M059J (cell line): ENCODE results near the gene FASTKD1. TPM values are rescaled to one million over a fixed set of nuclear protein-coding genes. Genes with fewer than 3 reads are reported as not detected.
A peak's percentile ranks its signal among the peaks of the same experiment; 100 is the strongest.
"Not testable (repeated sequence)": the region's sequence is repeated elsewhere in the genome, so short reads cannot be mapped to it uniquely, and the experiment has no call there.

Source experiments
- DNase-seq: peaks from one replicate; pipeline ENCODE4 v3.0.0-alpha.2; 2012; ENCODE audit warnings: low read depth
- total RNA-seq: library from RNA; depleted of rRNA; stranded (reverse); fragments of >200 nt; shearing (Covaris generic); gene quantifications from 2 replicates; pipeline ENCODE4 v1.2.3, GENCODE V29; 2014; rRNA removed

Gene FASTKD1
- total RNA-seq: 8.7 and 19.0 TPM in 2 replicates

- peak; percentile 90 for DNase-seq
Measured at GRCh38 chr2:169573160-169573973, at the start of gene FASTKD1. TSS of gene FASTKD1 (minus strand) at chr2:169573865. CDS start at chr2:169572029, 1,836 bp downstream.

GRCh38 chr2:169623235-169623634 is 49.6 kb upstream of the FASTKD1 start:
- DNase-seq: no peak

- no peak for DNase-seq
Measured at GRCh38 chr2:169620509-169620908, 46.8 kb upstream of the FASTKD1 start.

- peak; percentile 3 for DNase-seq
Measured at GRCh38 chr2:169619946-169620345, 46.3 kb upstream of the FASTKD1 start.

DNA sequence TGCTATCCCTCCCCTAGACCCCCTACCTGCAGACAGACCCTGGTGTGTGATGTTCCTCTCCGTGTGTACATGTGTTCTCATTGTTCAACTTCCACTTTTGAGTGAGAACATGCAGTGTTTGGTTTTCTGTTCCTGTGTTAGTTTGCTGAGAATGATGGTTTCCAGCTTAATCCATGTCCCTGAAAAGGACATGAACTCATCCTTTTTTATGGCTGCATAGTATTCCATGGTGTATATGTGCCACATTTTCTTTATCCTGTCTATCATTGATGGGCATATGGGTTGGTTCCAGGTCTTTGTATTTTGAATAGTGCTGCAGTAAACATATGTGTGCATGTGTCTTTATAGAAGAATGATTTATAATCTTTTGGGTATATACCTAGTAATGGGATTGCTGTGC is 42.3 kb upstream of the FASTKD1 start:
- DNase-seq: not testable (repeated sequence)

GRCh38 chr2:169613876-169614275 is 40.2 kb upstream of the FASTKD1 start:
- DNase-seq: no peak

DNA sequence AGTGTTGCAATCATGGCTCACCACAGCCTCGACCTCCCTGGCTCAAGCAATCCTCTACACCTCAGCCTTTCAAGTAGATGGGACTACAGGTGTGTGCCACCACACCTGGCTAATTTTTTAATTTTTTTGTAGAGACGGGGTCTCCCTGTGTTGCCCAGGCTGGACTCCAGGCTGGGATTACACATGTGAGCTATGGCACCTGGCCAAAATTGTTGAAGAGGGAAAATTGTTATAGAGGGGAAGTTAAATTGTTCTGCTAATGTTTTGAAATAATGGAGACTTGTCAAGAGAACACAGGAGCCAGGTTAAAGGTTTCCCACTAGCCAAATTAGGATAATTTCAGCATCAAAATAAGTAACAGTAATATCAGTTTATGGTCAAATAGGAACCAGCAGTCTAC is 35.6 kb upstream of the FASTKD1 start:
- no peak for DNase-seq

- no peak for DNase-seq
Measured at GRCh38 chr2:169599568-169599967, 25.9 kb upstream of the FASTKD1 start.

- DNase-seq: no peak
Measured at GRCh38 chr2:169598982-169599381, 25.3 kb upstream of the FASTKD1 start.

DNA sequence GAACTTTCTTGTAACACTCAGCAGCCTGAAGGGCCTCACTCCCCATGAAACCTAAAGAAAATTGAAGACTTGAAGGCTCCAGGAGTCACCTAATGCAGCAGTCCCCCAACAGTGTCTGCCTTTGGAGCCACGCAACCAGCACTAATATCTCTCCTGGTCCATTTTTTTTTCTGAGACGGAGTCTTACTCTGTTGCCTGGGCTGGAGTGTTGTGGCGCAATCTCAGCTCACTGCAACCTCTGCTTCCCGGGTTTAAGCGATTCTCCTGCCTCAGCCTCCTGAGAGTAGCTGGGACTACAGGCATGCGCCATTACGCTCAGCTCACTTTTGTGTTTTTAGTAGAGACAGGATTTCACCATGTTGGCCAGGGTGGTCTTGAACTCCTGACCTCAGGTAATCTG is 22.9 kb upstream of the FASTKD1 start:
- DNase-seq: not testable (repeated sequence)

DNA sequence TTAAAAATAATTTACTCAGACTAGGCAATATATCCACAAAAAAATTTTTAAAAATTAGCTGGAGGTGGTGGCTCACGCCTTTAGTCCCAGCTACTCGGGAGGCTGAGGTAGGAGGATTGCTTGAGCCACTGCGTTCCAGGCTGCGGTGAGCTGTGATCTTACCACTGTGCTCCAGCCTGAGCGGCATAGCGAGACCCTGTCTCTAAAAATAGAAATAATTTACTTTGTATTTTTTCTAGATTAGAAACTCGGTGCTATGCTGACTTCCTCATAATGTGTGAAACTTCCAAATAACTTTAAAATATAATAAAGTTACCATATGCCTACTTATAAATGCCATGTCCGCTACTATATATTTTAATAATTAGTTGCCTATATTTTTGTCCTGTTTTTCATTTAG is 17.1 kb upstream of the FASTKD1 start:
- no peak for DNase-seq

DNA sequence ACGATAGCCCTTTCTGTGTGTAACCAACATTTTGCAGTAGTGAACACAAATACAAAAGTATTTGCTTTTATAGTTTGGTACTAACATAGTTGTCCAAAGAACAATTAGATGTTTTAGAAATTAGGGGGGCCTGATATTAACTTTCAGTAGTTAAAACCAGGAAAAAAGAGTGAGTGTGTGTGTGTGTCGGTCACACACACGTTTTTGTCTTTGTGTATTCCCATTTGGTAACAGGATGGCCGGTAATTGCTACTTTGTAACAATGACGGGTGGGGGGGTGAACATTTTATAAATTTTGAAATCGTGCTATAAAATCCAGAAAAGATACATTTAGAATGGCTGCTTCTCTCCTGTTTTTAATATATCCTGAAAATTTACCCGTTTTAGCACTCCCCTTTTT is 12.0 kb upstream of the FASTKD1 start:
- DNase-seq: no peak

GRCh38 chr2:169584005-169584877 is 10.6 kb upstream of the FASTKD1 start, which contains the start of gene PPIG:
TSS of gene PPIG (plus strand) at chr2:169584351. CDS start at chr2:169604042, 19,691 bp downstream.
- DNase-seq: peak; percentile 91

GRCh38 chr2:169583518-169583917 is 9.9 kb upstream of the FASTKD1 start:
- no peak for DNase-seq

GRCh38 chr2:169582552-169583266 is 9.0 kb upstream of the FASTKD1 start:
- DNase-seq: not testable (repeated sequence)

DNA sequence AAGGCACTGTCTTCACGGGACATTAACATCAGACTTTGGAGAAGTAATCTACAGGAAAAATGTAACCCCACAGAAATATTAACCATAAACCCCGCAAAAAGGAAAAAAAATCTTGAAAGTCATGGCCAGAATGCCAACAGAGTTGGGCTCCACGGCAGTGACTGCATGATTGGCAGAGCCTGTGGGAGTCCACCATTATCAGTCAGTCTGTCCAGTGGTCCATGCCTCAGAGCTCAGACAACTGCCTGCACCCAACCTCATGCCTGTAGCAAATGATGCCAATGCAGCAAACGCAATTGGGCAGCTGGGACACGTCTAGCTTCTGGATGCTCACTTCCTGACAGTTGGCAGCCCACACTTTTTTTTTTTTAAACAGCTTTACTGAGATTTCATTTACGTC is 5.4 kb upstream of the FASTKD1 start:
- no peak for DNase-seq

DNA sequence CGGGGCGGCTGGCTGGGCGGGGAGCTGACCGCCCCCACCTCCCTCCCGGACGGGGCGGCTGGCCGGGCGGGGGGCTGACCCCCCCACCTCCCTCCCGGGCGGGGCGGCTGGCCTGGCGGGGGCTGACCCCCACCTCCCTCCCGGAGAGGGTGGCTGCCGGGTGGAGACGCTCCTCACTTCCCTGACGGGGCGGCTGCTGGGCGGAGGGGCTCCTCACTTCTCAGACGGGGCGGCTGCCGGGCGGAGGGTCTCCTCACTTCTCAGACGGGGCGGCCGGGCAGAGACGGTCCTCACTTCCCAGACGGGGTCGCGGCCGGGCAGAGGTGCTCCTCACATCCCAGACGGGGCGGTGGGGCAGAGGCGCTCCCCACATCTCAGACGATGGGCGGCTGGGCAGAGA is 1.6 kb upstream of the FASTKD1 start:
- DNase-seq: not testable (repeated sequence)

GRCh38 chr2:169574539-169574938 is 874 bp upstream of the FASTKD1 start:
- not testable (repeated sequence) for DNase-seq

DNA sequence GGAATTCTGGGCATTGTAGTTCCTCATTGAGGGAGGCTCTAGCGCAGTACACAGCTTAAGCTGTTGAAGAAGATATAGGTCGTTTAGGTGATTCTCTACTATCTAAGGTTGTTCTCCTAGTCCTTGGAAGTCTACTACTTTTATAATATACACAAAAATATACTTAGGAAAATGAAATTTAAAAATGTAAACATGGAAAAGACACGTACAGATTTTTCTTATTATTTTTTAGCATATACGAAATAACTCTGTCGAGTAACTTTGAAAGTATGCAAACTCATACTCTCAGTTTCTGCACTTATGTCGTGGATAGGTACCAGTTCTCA is 272 bp upstream of the FASTKD1 start:
- DNase-seq: no peak

DNA sequence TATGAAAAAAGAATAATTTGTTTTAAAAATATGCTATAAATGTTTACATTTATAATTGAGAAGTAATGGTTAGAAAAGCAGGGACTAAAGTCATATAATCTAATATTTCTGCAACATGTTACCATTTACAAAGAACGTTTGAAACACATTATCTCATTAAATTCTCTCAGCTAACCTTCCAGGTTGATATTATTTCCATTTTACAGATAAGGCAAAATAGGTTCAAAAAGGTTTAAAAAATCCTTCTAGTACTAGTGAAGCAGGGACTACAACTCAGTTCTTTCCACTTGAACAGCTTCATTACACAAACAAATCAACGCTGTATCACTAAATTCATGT is 875 bp downstream of the FASTKD1 start:
- DNase-seq: no peak

DNA sequence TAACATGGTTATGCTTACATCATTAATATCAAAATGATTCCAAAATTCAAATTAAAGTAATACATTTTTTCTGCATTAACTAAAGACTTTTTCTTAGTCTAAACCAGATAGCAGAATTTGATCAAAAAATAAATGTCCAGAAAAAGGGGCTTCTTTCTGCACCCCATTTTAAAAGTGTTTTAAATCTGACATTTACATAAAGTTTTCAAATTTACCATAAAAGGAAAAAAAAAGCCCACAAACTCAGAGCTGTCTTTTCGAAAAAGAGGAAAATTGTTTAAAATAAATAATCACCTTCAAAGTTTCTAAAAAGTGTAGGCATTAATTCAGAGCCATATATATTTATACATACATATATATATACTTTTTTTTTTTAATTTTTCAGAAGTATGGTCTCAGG is 1.5 kb downstream of the FASTKD1 start:
- DNase-seq: no peak

- no peak for DNase-seq
Measured at GRCh38 chr2:169571571-169571970, 2.1 kb downstream of the FASTKD1 start.
